ENCODE data around the gene WDFY2. TPM values are rescaled to one million over a fixed set of nuclear protein-coding genes. Genes with fewer than 3 reads are reported as not detected.

The WDFY2 gene
- total and polyA plus RNA-seq, 2 of the 8 experiments (the other 6 are each of a cell fraction or from before 2014, with no cell fraction given), result 13.9 to 29.0 TPM

GRCh38 chr13:51639171-51639570, 54.9 kb downstream of the WDFY2 start:
- no peak overlapping the region for H3K14ac ChIP-seq (ENCODE audit: insufficient read length)
- H3K9me3 ChIP-seq (ENCODE audit: insufficient read depth in 2 of 2, low read depth in 1 of 2, low read length in 1 of 2), result no peaks in the 10 kb centered on the region
- no peak overlapping the region for H3K56ac ChIP-seq (replicated peaks; ENCODE audit: insufficient read length, low read depth, low read length)
- no peak overlapping the region for H2BK120ac ChIP-seq (replicated peaks; ENCODE audit: low read depth, low read length)
- TF ChIP-seq CHD1 (IDR thresholded peaks at IDR 0.05; ENCODE audit: low read depth, low read length) (no peak), HDAC6 (IDR thresholded peaks at IDR 0.05; ENCODE audit: low read depth, low read length) (no peak), POLR2A (IDR thresholded peaks at IDR 0.05; ENCODE audit: control extremely low read depth in 1 of 2, low read depth in 2 of 2, low read length in 2 of 2) (no peak), MAFK (IDR thresholded peaks at IDR 0.05; ENCODE audit: low read depth, low read length) (no peak), NANOG (IDR thresholded peaks at IDR 0.05; ENCODE audit: insufficient read depth, low read depth, low read length, poor library complexity, severe bottlenecking) (no peak), BRCA1 (IDR thresholded peaks at IDR 0.05; ENCODE audit: low read depth, low read length) (no peak), ZNF274 (IDR thresholded peaks at IDR 0.05; ENCODE audit: borderline replicate concordance, extremely low read depth, low read length) (no peak), SUZ12 (IDR thresholded peaks at IDR 0.05; ENCODE audit: low read length) (no peak), SIN3A (conservative IDR thresholded peaks at IDR 0.05 in 1 of 2, IDR thresholded peaks at IDR 0.05 in 1 of 2; ENCODE audit: low read depth in 1 of 2, low read length in 2 of 2) (no peak), ATF3 (IDR thresholded peaks at IDR 0.05; ENCODE audit: insufficient read depth, low read depth, low read length) (no peak), FOSL1 (IDR thresholded peaks at IDR 0.05; ENCODE audit: insufficient read depth, low read depth, low read length) (no peak), ATF2 (IDR thresholded peaks at IDR 0.05; ENCODE audit: low read length) (no peak)
- H3K27ac ChIP-seq (ENCODE audit: low read depth, low read length), result no peak overlapping the region
- no peak overlapping the region for H3K4ac ChIP-seq (replicated peaks; ENCODE audit: insufficient read length, low read depth, low read length)
- H4K91ac ChIP-seq (replicated peaks; ENCODE audit: insufficient read length, low read length), result no peak overlapping the region
- no peaks in the 10 kb centered on the region for H3K27me3 ChIP-seq (replicated peaks in 1 of 4; ENCODE audit: control insufficient read depth in 3 of 4, extremely low read depth in 1 of 4, insufficient read depth in 3 of 4, low read length in 3 of 4)
- no peak for DNase-seq (ENCODE audit: low read depth in 1 of 2, low spot score in 2 of 2)
- no peak overlapping the region for H2BK20ac ChIP-seq (ENCODE audit: low read length)
- H2BK12ac ChIP-seq (ENCODE audit: low read depth, low read length), result no peak overlapping the region
- 87% methylated on average over 1 of the region's 1 CpG; no CpG with 5 or more reads in 1 of the 2 experiments for WGBS, 2 experiments (ENCODE audit: extremely low coverage in 1 of 2, insufficient coverage in 1 of 2, insufficient read length in 1 of 2, insufficient replicate concordance in 2 of 2, low coverage in 1 of 2, low lambda C conversion rate in 2 of 2, missing lambda C conversion rate in 1 of 2)
- no peaks in the 10 kb centered on the region for H4K20me1 ChIP-seq (replicated peaks in 1 of 2; ENCODE audit: control insufficient read depth in 1 of 2, insufficient read depth in 2 of 2, low read length in 2 of 2)
- H2AFZ ChIP-seq (ENCODE audit: low read length), result no peak overlapping the region
- no peak overlapping the region for H2AK5ac ChIP-seq (ENCODE audit: low read depth, low read length)
- ChIA-PET CTCF (ENCODE audit: partially characterized antibody) (interaction anchor here (1.2 kb wide), 1 partner anchor 128 kb away, joined by 3 read pairs; no protein-coding TSS in a partner anchor), POLR2A (ENCODE audit: partially characterized antibody) (no interaction called here)
- H3K9ac ChIP-seq (replicated peaks in 1 of 4; ENCODE audit: extremely low read depth in 1 of 4, low read depth in 3 of 4, low read length in 3 of 4), result no peak overlapping the region
- no peaks in the 10 kb centered on the region for H3K36me3 ChIP-seq (ENCODE audit: control insufficient read depth in 2 of 4, insufficient read depth in 4 of 4, low read length in 3 of 4)
- H2BK15ac ChIP-seq (ENCODE audit: low read length), result no peak overlapping the region
- no peaks in the 10 kb centered on the region; the same call in 1 of the 2 replicates for H3K79me1 ChIP-seq (ENCODE audit: low read depth, low read length)
- no peak overlapping the region for H4K8ac ChIP-seq (ENCODE audit: extremely low read depth, insufficient read depth, low read length)
- no peak overlapping the region for H3K23ac ChIP-seq (ENCODE audit: insufficient read length)
- peaks cover 5 to 24% (median 21%) of the 10 kb centered on the region in 4 experiments; a peak in 6 of 7 replicates for H3K4me1 ChIP-seq (replicated peaks in 1 of 4; ENCODE audit: control insufficient read depth in 3 of 4, insufficient read depth in 4 of 4, low read length in 3 of 4)
- H2BK5ac ChIP-seq (ENCODE audit: low read depth, low read length), result no peak overlapping the region
- no peak overlapping the region for H4K5ac ChIP-seq (ENCODE audit: insufficient read length, low read depth, low read length)
- peaks cover 0 to 91% of the 10 kb centered on the region in 2 experiments; a peak in 3 of 4 replicates for H3K79me2 ChIP-seq (ENCODE audit: control insufficient read depth in 1 of 2, insufficient read depth in 2 of 2, low read length in 2 of 2)
- H3K23me2 ChIP-seq (ENCODE audit: low read depth, low read length), result no peaks in the 10 kb centered on the region
- H3K4me2 ChIP-seq (ENCODE audit: insufficient read depth in 1 of 2, low read depth in 2 of 2, low read length in 2 of 2), result no peak overlapping the region
- H3K18ac ChIP-seq (ENCODE audit: extremely low read depth, low read length), result no peak overlapping the region
- no peak for FAIRE-seq
- no peak overlapping the region for H3K4me3 ChIP-seq (ENCODE audit: extremely low read depth in 1 of 4, insufficient read depth in 2 of 4, low read depth in 3 of 4, low read length in 4 of 4)

Data from H1 (cell line).